Glutamatergic neuron (in vitro differentiated cells): ENCODE data around the gene EXPH5. TPM values are rescaled to one million over a fixed set of nuclear protein-coding genes. Genes with fewer than 3 reads are reported as not detected.

Experiments
- total RNA-seq: library from RNA; stranded (reverse); fragmentation: NEBNext Ultra II Directional; extraction: Animal tissue kit (Norgen Biotek cat#: 25700); gene quantifications from one replicate; pipeline ENCODE4 v1.2.1, GENCODE V29; 2021; ENCODE audit not compliant: unreplicated experiment

EXPH5 gene
- total RNA-seq, 1 donor from 2014 or later, result 0.44 TPM

Other genes starting within 250 kb of the EXPH5 start
- gene C11orf65, start 126.2 kb downstream of the EXPH5 start, total RNA-seq, result 0.54 TPM
- gene POGLUT3, start 95.4 kb downstream of the EXPH5 start, total RNA-seq, result 2.4 TPM
- 18.8 TPM for gene DDX10, start 71.3 kb upstream of the EXPH5 start, total RNA-seq